ENCODE data around the gene RAB3IL1. TPM values are rescaled to one million over a fixed set of nuclear protein-coding genes. Genes with fewer than 3 reads are reported as not detected.

RAB3IL1 gene
- total RNA-seq, 1 experiment from 2014 or later = 18.1 TPM

GRCh38 chr11:61903845-61904244 lies 13.5 kb downstream of the RAB3IL1 start:
- no TSS peak for BruUV-seq (replicated peaks)
- Histone ChIP-seq H3K4me2 (ENCODE audit: low read length) (no peak overlapping the region), H3K9ac (ENCODE audit: low read length) (no peak overlapping the region), H3K27me3 (ENCODE audit: insufficient read depth, low read length) (no peaks in the 10 kb centered on the region), H3K36me3 (ENCODE audit: control insufficient read depth in 1 of 2, insufficient read depth in 2 of 2, low read length in 2 of 2) (0 out of 4 replicates have a peak, but pooled peaks cover 0 to 3% of the 10 kb centered on the region in 2 experiments), H2AFZ (ENCODE audit: low read depth, low read length, poor library complexity, severe bottlenecking) (no peak overlapping the region), H3K9me2 (ENCODE audit: insufficient read depth) (no peaks in the 10 kb centered on the region), H4K20me1 (ENCODE audit: insufficient read depth) (no peaks in the 10 kb centered on the region), H3K4me1 (ENCODE audit: control insufficient read depth in 1 of 2, insufficient read depth in 2 of 2, low read length in 2 of 2) (0 out of 4 replicates have a peak, but pooled peaks cover 0 to 2% of the 10 kb centered on the region in 2 experiments), H3K79me2 (ENCODE audit: insufficient read depth, low read length) (no peaks in the 10 kb centered on the region), H3K27ac (ENCODE audit: low read depth, low read length) (no peak overlapping the region), H3K4me3 (replicated peaks in 1 of 2; ENCODE audit: low read depth in 1 of 2, low read length in 2 of 2) (no peak overlapping the region), H3K9me3 (ENCODE audit: control insufficient read depth in 1 of 2, insufficient read depth in 1 of 2, low read depth in 1 of 2, low read length in 2 of 2) (no peaks in the 10 kb centered on the region)
- POLR2A ChIA-PET = no interaction called here
- RAD21 ChIA-PET (ENCODE audit: low non-redundant PET in 1 of 2, low total read pairs in 2 of 2, uncharacterized antibody in 2 of 2, unreplicated experiment in 2 of 2) = no interaction called here
- TF ChIP-seq JUND (IDR thresholded peaks at IDR 0.05) = no peak
- TF ChIP-seq ZFX (IDR thresholded peaks at IDR 0.05) = no peak
- TF ChIP-seq REST (IDR thresholded peaks at IDR 0.05; ENCODE audit: low read depth) = no peak
- CTCF ChIA-PET = interaction anchor here (2.2 kb wide), 1 partner anchor 44 kb away, joined by 9 read pairs; no protein-coding TSS in a partner anchor
- ATAC-seq (no peak), DNase-seq (ENCODE audit: low read depth, low spot score) (no peak)
- intact Hi-C loops (cut with micrococcal nuclease) = no loop called here

GRCh38 chr11:61902313-61902712 lies 15.1 kb downstream of the RAB3IL1 start:
- Histone ChIP-seq H3K9me2 (ENCODE audit: insufficient read depth) (no peaks in the 10 kb centered on the region), H3K9me3 (ENCODE audit: control insufficient read depth in 1 of 2, insufficient read depth in 1 of 2, low read depth in 1 of 2, low read length in 2 of 2) (no peaks in the 10 kb centered on the region), H3K4me1 (ENCODE audit: control insufficient read depth in 1 of 2, insufficient read depth in 2 of 2, low read length in 2 of 2) (0 out of 4 replicates have a peak, but pooled peaks cover 0 to 3% of the 10 kb centered on the region in 2 experiments), H2AFZ (ENCODE audit: low read depth, low read length, poor library complexity, severe bottlenecking) (no peak overlapping the region), H3K9ac (ENCODE audit: low read length) (no peak overlapping the region), H3K27me3 (ENCODE audit: insufficient read depth, low read length) (no peaks in the 10 kb centered on the region), H3K79me2 (ENCODE audit: insufficient read depth, low read length) (no peaks in the 10 kb centered on the region), H3K27ac (ENCODE audit: low read depth, low read length) (no peak overlapping the region), H4K20me1 (ENCODE audit: insufficient read depth) (no peaks in the 10 kb centered on the region), H3K36me3 (ENCODE audit: control insufficient read depth in 1 of 2, insufficient read depth in 2 of 2, low read length in 2 of 2) (0 out of 4 replicates have a peak, but pooled peaks cover 0 to 3% of the 10 kb centered on the region in 2 experiments), H3K4me2 (ENCODE audit: low read length) (no peak overlapping the region), H3K4me3 (replicated peaks in 1 of 2; ENCODE audit: low read depth in 1 of 2, low read length in 2 of 2) (no peak overlapping the region)
- no TSS peak for BruUV-seq (replicated peaks)
- intact Hi-C loops (cut with micrococcal nuclease) = no loop called here
- CTCF ChIA-PET = interaction anchor here (2.2 to 8.6 kb wide), 2 partner anchors 46 to 179 kb away, joined by 9 to 134 read pairs; no protein-coding TSS in a partner anchor
- ATAC-seq = no peak
- DNase-seq (ENCODE audit: low read depth, low spot score) = no peak
- TF ChIP-seq POLR2AphosphoS5 (IDR thresholded peaks at IDR 0.05; ENCODE audit: low read depth, low read length) = no peak
- POLR2A ChIA-PET = interaction anchor here (1.1 kb wide), 1 partner anchor 48 kb away, joined by 3 read pairs; the partner anchor contains the start of gene BEST1
- RAD21 ChIA-PET (ENCODE audit: low non-redundant PET in 1 of 2, low total read pairs in 2 of 2, uncharacterized antibody in 2 of 2, unreplicated experiment in 2 of 2) = no interaction called here

Measured in HCT116 (cell line).